ENCODE results near the gene SLF1.

Gene SLF1

DNA sequence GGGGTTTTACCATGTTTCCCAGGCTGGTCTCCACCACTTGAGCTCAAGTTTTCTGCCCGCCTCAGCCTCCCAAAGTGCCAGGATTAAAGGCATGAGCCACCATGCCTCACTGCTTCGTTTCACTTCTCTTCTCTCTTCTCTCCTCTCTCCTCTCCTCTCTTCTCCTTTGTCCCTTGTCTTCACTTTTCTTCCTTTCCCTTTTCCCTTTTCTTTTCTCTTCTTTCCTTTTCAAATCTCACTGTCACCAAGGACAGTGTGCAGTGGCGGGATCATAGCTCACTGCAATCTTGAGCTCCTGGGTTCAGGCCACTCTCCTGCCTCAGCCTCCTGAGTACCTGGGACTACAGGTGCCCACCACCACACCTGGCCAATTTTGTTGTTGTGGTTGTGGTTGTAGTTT, 49.5 kb downstream of the SLF1 start:
- no peak for DNase-seq

DNA sequence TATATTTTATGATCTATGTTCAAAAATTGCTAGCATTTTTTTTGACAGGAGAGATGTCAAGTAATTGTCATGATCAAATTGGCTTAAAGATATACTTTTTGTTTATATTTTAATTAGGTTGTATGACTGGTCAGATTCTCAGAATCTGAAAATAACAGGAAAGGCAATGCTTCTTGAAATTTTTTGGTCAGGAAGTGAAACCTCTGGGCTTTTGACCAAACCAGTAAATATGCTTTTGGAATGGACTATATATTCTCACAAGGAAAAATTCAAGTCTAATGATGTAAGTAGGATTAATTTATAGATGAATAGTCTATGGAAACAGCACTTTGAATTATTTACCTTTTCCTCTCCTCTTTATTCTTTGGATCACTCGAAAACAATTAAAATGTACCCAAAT, 52.3 kb downstream of the SLF1 start:
- DNase-seq = no peak

DNA sequence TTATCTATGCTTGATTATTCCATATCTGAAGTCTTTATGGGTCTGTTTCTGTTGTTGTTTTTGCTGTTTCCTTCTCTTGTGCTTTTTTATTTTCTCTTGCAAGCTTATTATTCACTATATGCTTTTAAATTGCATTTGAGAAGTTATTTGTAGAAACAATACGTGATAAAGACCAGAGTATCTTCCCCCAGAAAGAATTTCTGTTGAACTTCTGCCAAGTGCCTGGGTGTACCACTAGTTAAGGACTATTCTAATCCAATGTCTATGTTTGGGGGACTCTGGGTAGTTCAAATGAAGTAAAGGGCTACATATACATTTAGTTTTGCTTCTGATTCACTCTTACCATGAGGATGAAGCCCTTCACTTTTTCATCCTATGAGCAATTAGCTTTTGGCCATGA, 54.3 kb downstream of the SLF1 start:
- no peak for DNase-seq

DNA sequence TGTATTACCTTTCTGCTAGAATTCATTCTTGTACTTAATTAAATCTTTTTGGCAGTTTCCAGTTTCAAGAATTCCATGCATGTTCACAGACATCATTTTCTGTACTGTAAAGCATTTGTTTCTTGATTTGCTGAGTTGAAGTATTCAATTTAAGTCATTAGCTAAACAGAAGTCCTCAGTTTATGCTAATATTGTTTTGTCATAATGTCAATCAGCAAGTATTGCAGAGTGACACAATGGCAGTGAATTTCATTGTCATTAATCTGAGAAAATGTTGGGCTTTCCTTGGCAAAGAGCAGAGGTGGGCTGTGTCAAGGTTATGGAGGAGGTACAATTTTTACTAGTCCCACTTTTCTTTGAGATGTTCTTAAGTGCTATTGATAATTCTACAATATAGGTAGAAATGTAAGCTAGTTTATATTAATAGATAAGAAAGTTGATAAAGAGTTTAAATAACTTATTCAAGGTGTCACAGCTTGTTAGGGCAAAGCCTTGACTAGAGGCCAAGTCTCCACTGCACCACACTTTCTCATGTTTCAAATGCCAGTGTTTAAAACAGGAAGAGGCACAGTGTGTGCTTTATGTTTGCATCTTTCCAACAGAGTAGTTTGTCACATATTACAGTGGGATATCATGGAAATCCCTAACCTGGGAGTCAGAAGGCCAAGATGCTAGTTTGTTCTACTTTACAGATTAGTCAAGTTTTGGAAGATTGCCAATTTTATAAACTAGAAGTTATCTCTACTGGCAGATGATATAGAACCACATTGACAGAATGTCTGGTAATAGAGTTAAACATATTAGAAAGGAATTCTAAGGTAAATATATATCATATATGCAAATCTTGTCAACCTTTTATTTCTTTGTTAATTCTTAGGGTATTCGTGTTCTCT, 56.3 kb downstream of the SLF1 start:
- no peak for DNase-seq

DNA sequence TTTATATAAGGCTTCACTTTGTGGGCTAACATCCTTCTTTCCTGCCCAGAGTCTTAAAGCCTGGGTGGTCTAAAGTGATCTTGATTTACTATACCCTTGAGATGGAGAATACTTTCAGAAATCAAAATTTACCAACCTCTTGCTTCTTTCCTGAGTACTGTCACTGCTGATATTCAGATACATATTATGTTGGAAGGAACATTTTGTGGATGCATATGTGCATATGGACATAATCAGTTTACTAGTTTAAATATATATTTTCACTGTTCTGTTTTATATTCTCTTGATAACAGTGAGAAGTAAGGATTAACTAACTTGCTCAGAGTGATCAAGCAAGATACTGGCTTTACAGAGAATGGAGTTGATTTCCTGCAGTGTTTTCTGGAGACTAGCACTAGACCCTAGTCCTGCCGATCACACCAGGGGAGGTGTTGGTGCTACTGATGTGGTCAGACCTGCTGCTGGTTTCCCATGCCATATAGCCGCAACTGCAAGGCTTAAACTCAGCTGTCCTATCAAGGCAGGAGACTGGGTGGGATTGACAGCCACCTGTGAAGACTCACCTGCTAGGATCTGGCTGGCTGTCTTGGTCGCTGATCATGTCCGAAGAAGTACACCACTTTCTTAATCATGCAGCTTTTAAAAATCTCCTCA, 57.6 kb downstream of the SLF1 start:
- no peak for DNase-seq

DNA sequence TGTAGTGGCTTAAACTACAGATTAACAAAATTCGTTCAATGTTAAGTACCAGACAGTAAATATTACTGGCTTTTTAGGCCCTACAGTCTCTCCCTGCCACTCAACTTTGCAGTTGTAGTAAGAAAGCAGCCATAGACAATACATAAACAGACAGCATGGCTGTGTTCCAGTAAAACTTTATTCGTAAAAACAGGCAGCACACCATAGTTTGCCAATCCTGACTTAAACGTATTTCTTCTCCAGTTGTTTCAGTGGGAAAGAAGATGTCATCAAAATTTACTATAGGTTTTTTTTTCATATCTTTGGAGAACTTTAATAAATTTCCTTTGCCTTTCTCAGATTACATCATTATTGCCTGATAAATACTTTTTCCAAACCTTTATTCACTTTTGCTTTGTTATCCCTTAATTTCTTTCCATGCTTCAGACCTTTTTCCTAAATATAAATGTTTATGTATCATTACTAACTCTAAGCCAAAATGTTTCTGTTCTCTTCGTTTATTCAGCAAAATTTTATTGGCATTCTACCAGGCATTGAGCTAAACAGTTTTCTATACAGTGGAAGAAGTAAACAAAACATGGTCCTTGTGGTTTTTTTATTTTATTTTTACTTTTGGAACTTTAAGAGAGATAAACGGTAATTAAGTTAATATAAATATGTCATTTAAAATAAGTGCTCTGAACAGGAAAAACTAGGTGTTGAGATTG, 64.5 kb downstream of the SLF1 start:
- no peak for DNase-seq

DNA sequence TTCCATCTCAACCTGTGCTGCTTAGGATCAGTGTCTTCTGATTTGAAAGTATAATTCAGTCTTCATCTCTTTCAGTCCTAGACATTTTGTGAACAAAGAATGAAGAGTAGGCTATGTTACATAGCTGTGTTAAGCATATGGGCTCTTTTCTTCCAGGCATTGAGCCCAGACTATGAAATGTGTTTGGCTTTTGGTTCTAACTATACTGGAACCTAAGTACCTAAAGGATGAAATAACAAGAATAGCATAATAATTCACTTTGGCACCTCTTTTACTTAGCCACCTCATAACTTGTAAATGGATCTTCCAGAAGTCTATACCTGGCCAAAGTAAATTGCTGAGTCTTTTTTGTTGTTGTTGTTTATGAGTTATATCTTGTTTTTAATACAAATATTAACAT, 71.4 kb downstream of the SLF1 start:
- DNase-seq = no peak

DNA sequence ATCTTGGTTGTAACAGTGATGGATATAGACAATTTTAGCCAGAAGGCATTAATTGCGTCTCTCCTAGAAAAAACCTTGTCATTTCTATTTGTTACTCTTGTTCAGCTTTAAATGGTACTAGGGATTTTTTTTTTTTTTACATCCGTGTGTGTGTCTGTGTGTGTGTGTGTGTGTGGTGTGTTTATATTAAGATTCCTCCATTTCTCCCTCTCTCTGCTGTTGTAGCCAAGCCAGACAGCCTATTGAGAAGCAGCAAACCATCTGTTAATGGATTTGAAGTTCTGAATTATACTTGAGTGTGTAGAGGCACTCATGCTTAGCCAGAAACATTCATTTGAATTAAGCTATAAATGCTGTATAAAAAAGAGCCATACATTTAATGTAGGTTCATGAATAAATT, 72.3 kb downstream of the SLF1 start:
- DNase-seq = no peak

DNA sequence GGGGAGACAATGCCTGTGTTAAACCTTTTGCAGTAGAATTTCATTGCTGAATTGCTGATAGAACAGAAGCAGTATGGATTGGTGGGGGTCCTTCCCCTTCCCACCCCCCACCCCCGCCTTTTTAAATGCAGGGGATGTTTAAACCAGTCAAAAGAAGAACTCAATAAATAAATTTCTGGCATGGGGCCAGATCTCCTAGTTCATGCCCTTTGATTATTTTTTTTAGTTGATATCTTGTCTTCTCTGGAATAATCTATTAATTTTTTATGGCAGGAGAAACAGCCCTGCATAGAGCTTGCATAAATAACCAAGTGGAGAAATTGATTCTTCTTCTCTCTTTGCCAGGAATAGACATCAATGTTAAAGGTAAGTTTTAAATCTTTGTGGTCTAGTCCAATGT, 72.8 kb downstream of the SLF1 start:
- DNase-seq = no peak

DNA sequence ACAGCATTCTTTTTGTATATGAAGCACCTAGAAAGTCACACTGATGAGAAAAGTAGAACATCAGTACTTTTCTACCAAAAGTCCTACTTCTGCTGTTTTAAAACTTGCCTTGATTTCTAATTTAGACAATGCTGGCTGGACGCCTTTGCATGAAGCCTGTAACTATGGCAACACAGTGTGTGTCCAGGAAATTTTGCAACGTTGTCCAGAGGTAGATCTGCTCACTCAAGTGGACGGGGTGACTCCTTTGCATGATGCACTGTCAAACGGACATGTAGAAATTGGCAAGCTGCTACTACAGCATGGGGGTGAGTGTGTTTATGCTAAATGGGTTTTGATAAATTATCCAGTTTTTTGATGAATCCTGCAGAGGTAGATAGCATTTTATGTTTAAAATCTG, 73.5 kb downstream of the SLF1 start:
- no peak for DNase-seq

DNA sequence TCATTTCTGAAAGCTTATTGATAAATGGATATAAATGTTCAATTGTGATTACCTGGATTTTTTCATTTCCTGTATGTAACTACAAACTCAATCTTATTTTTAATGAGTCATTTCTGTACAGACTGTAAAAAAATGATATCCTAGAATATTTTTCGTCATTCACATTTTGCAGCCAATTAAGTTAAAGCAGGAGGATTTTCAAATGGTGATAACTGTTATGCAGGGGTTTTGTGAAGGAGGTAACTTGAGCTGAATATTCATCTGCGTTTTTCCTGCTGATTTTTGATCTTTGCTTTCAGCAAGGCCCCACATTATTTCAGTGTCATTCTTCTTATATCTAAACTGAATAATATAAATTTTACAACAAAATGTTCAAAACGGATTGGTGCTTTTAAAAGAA, 74.1 kb downstream of the SLF1 start:
- no peak for DNase-seq

DNA sequence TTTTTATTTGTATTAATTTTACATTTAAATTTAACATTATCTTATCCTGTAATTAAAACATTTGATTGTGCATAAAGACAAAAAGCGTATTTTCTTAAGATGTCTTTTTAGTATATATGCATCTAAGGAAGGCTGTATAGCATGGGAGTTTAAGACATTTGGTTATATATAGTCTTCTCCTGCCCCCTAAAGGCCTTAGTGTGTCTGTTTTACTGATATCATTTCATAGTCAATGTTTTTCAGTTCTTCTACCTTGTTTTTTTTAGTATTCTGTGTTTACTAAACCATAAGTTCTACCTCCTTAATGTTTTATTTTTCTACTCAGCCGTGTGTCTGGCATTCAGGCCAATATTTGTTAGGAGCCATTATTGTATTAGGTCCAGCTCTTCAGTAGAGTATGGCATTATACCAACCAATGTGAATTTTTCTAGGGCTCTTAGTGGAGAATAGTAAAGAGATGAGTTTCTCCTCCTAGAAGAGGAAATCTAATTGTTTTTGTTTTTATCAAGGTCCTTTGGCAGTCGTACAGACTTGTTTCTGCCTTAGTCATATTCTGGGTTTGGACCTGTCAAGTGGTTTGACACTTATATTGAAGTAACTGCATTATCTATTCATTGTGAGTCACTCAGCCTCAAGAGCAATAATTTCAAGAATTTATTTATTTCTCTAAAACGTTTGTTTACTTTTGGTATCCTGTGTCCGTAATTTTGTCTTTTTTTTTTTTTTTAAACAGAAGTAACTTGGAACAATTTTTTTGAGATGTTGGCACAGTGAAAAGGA, 74.8 kb downstream of the SLF1 start:
- DNase-seq = peak; percentile 12

DNA sequence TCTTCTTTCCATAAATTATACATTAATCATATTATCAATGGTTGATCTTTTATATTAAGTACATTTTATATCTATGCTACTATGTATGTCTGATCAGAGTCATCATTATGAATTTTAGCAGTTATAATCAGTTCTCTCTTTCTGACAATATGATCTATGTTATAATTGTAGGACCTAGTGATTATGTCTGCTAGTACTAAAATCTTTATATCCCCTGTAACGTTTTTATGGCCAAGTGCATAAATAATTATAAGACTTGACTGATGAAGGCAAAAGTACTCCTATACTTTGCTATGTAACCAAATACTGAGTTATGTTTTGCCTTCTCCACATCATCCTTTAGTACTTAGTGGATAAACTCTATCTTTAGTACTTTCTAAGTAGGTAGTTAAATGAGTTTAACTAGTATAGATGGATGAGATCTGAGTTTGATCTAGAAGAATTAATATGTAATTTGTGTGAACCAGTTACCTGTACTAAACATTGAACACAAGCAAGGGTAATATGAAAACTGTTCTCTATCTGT, 75.4 kb downstream of the SLF1 start:
- DNase-seq = no peak

DNA sequence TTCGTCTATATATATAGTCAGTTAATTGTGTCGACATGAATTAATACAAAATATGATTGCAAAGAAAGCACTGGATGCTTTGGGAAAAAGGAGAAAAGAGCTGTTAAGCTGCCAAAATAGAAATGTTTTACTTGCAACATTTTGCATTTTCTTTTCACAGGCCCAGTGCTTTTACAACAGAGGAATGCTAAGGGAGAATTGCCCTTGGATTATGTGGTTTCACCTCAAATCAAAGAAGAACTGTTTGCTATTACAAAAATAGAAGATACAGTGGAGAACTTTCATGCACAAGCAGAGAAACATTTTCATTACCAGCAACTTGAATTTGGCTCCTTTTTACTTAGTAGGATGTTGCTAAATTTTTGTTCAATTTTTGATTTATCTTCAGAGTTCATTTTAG, 76.2 kb downstream of the SLF1 start:
- no peak for DNase-seq

DNA sequence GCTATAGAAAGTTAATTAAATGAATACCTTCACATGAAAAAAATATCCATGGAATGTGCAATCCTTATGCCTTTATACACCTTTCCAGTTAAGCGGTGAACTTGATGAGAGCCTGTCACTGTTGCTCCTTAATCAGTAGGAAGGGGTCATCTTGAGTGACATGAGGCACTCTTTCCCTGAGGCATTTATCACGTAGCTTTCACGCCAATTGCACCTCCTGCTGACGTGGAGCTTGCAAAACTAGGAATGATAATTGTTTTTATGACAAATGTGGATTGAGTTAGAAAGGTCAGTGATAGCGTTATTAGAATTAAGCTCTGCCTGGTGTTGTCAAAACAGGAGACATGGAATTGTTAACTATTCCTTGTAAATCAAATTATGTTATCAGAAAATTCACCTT, 79.7 kb downstream of the SLF1 start:
- no peak for DNase-seq

DNA sequence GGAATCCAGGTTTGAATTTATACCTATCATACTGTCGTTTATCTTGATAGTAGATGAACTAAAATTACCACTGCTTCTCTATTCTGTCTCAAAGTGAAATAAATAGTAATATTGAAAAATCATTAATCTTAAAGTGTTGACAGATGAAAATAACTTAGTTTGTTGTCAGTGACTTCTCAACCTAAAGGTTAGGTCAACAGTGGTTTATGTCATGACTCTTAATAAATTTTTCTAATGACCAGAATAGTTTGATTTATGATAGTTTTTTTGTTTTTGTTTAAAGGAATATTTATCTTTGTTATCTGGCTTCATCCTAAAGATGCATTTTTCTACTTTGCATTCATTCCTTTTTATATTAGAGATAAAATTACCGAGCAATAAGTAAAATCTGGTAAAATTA, 81.1 kb downstream of the SLF1 start:
- DNase-seq = no peak

DNA sequence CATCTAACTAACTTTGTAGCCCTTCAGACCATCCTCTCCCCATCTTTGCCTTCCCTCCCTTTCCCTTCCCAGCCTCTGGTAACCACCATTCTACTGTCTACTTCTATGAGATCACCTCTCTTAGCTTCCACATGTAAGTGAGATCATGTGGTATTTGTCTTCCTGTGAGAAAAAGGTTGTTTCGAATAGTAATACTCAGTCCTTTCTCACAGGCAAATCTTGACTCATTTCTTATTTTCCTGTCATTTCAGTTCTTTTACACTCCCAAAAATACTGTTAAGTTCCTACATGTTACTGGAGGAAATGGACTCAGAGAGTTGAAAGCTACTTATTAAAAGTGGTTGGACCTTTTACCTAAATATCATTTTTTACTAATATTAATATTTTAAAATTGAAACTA, 82.1 kb downstream of the SLF1 start:
- no peak for DNase-seq

DNA sequence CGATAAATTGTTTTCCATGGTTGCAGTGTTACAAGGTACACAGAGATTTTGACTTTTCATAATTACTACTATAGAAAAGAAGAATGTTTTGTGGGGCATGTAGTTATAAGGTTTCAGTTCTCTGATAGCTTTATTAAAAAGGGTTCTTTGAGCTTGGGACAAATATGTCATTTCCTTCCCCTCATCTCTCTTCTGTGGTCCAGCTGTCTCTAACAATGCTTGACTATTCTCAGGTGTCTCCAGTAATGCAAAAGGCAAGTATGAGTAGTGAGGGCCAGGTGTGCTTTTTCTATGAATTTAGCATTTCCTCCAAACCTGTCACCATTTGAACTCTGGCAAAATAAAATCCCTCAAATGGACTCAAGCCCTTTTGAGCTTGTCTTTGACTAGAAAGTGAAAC, 84.3 kb downstream of the SLF1 start:
- peak; percentile 49 for DNase-seq

DNA sequence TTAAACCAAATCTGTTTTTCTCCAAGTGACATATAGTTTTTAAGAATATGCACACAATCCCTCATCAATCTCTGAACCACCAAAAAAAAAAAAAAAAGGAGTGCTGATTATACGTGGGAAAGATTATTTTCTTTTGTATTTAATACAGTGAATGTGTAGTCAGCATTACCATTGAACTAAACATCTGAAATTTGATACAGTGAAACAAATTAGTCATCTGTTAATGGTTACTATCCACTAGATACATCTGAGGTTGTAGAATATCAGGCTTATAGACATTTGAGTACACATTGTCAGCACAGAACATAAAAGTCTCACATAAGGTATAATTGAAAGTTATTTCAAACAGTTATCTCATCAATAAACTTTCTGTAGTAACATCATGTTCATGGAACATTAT, 87.0 kb downstream of the SLF1 start:
- DNase-seq = no peak

DNA sequence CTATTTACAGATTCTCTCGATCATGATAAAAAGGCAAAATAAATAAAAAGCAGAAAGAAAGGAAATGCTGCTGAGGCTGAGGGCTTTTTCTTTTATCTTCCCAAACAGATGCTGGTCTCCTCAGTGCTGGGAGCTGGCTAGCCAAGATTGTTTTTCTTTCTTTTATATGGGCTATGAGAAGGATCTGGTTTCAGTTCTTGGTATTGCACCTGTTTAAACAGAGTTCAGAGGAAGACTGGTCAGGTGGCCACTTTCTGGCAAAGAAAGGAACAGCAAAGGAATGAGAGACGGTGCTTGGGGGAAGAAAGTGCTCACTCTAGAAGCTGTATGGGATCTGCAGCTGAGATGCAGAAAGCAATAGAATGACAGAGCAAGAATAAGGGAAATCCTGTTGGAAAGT, 88.9 kb downstream of the SLF1 start:
- DNase-seq = peak; percentile 85

DNA sequence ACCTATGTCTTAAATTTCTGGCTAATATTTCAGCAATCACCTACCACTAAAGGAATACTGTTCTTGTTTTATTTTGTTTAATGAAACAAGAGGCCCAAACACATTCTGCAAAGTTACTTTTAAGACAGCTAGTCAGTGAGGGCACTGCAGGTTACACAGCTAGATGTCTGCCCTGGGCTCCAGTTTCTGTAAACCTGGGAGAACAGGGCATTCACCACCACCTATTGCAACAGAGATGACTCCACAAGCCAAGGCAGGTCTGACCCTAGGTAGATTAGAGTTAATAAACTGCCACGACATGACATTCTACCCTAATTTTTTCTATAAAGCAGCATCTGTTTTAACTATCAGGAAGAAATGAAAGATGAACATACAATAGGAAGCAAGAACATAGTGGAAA, 90.8 kb downstream of the SLF1 start:
- DNase-seq = no peak

DNA sequence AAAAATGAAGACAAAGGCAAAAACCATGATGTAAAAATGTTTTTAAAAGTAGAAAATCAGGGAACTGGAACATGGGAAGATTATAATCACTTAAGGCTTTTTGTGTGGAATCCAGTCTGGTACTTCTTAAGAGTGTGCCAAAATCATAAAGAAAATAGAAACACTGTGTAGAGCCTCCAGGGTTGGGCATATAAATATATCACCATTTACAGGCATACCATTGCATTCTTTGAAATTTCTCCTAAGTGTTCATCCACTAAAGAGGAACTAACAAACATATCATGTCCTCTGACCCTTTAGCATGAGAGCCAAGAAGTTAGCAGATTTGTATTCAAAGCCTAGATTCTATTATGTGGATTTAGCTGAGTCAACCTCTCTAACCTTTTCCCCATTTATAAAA, 93.3 kb downstream of the SLF1 start:
- no peak for DNase-seq

DNA sequence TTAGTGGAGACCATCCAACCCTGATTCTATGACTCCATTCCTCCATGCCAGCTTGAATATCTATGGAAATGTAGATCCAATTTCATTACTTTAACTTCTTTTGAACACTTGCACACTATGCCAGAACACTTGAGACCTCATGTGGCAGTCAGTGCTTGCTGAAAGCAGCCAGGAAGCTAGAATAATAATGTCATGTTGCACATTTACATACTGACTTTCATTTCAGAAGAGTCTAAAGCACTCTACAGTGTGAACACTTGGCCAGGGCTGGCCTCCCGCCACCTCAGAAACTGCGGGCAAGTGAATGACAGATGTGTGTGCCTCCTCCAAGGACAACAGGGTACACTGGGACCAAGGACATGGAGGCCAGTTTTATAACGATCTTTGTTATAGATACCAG, 97.3 kb downstream of the SLF1 start:
- no peak for DNase-seq
